Measurements from ENCODE around the gene HSCB. TPM values are rescaled to one million over a fixed set of nuclear protein-coding genes. Genes with fewer than 3 reads are reported as not detected.

HSCB gene
- polyA plus RNA-seq, 1 donor (not counting 4 experiments of a cell fraction or from before 2014, with no cell fraction given), result 12.5 TPM

DNA sequence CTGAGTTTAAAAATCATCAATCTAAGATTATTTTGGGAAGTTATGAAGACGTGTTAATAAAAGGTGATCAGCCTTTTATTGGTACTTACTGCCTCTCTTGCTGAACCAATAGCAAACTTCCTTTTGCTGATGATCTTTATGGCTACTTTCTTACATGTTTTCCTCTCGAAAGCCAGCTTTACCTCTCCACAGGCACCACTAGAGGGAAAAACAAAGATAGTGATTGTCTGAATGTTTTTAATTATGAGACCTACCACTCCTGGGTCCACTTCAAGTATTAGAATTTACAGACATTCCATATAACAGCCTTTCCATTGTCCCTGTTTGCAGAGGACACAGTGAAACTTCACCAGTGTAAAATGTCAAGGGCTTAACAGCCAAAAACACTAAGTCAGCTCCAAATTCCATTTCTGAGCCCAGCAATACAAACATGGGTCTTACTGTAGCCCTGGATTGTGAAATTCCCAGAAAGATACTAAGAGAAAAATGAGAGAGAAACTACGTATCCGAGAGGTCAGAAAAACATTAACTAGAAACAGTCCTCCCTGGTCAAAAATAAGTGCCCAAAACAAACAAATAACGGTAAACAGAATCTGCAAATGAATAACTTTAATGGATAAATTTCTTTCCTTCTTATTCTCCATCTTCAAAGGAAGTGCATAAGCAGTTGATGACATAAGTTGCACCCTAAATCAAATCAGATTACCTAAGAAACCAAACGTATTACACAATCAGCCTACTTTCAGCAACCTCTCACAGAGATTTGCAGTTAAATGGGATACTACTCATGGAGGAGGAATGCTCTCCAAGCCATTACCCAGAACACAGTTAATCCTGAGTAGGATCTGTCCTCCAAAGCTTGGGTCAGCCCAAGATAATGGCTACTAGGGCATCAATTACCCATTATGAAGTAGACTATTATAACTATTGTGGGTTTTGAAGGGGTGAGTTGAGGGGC, 29.7 kb upstream of the HSCB start:
- Histone ChIP-seq H4K20me1 (ENCODE audit: control insufficient read depth, extremely low read depth, insufficient read depth, low read length) (no peaks in the 10 kb centered on the region), H2AFZ (ENCODE audit: control insufficient read depth, low read length) (no peak overlapping the region), H3K9me3 (ENCODE audit: control insufficient read depth, low read depth, low read length) (no peaks in the 10 kb centered on the region), H3K9ac (ENCODE audit: control insufficient read depth, extremely low read depth, insufficient read depth, low read length) (no peak overlapping the region), H3K36me3 (ENCODE audit: control insufficient read depth in 2 of 2, extremely low read depth in 1 of 2, insufficient read depth in 2 of 2, low read length in 2 of 2) (peaks cover 0 to 3% of the 10 kb centered on the region in 2 experiments), H3K27ac (ENCODE audit: control insufficient read depth, insufficient read depth, low read length) (no peak overlapping the region), H3K4me3 (ENCODE audit: control insufficient read depth in 2 of 3, extremely low read depth in 1 of 3, insufficient read depth in 2 of 3, low read depth in 1 of 3, low read length in 3 of 3) (no peak overlapping the region), H3K79me2 (ENCODE audit: control insufficient read depth, insufficient read depth, low read length) (no peaks in the 10 kb centered on the region), H3K4me2 (ENCODE audit: control insufficient read depth, extremely low read depth, insufficient read depth, low read depth, low read length) (peak overlapping the region; percentile 28), H3K27me3 (ENCODE audit: control insufficient read depth, extremely low read depth, insufficient read depth, low read length) (no peaks in the 10 kb centered on the region), H3K9me1 (ENCODE audit: control insufficient read depth, extremely low read depth, insufficient read depth, low read length) (no peaks in the 10 kb centered on the region), H3K4me1 (ENCODE audit: control insufficient read depth, extremely low read depth, insufficient read depth, low read length) (peaks cover 29% of the 10 kb centered on the region)
- FAIRE-seq, result peak; percentile 59
- dilution Hi-C loops (cut with MboI; ENCODE audit: extremely low pct_ligation_motif_present, low sequenced_read_pairs), result no loop called here
- no peak for TF ChIP-seq EZH2 (IDR thresholded peaks at IDR 0.05; ENCODE audit: low read length)
- peak; percentile 52 for DNase-seq (ENCODE audit: low read depth, low spot score)

DNA sequence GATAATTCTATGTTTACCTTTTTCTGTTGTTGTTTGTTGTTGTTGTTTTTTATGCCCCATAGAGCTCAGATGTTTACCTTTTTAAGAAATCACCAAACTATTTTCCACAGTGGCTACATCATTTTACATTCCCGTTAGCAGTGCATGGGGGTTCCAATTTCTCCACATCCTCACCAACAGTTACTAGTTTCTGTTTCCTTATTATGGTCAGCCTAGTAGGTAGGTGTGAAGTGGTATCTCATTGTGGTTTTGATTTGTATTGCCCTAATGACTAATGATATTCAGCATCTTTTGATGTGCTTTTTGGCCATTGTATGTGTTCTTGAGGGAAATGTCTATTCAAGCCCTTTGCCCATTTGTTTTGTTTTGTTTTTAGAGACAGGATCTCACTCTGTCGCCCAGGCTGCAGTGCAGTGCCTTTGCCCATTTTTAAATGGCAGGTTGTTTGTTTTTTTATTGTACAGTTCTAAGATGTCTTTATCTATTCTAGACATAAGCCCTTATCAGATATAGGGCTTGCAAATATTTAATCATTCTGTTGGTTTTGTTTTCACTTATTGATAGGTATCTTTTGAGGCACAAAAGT, 27.7 kb upstream of the HSCB start:
- Histone ChIP-seq H3K9me3 (ENCODE audit: control insufficient read depth, low read depth, low read length) (no peaks in the 10 kb centered on the region), H3K9me1 (ENCODE audit: control insufficient read depth, extremely low read depth, insufficient read depth, low read length) (no peaks in the 10 kb centered on the region), H4K20me1 (ENCODE audit: control insufficient read depth, extremely low read depth, insufficient read depth, low read length) (no peaks in the 10 kb centered on the region), H3K27me3 (ENCODE audit: control insufficient read depth, extremely low read depth, insufficient read depth, low read length) (no peaks in the 10 kb centered on the region), H3K4me3 (ENCODE audit: control insufficient read depth in 2 of 3, extremely low read depth in 1 of 3, insufficient read depth in 2 of 3, low read depth in 1 of 3, low read length in 3 of 3) (no peak overlapping the region), H3K4me1 (ENCODE audit: control insufficient read depth, extremely low read depth, insufficient read depth, low read length) (peaks cover 29% of the 10 kb centered on the region), H3K9ac (ENCODE audit: control insufficient read depth, extremely low read depth, insufficient read depth, low read length) (no peak overlapping the region), H3K79me2 (ENCODE audit: control insufficient read depth, insufficient read depth, low read length) (no peaks in the 10 kb centered on the region), H3K36me3 (ENCODE audit: control insufficient read depth in 2 of 2, extremely low read depth in 1 of 2, insufficient read depth in 2 of 2, low read length in 2 of 2) (no peaks in the 10 kb centered on the region), H2AFZ (ENCODE audit: control insufficient read depth, low read length) (no peak overlapping the region), H3K27ac (ENCODE audit: control insufficient read depth, insufficient read depth, low read length) (no peak overlapping the region), H3K4me2 (ENCODE audit: control insufficient read depth, extremely low read depth, insufficient read depth, low read depth, low read length) (no peak overlapping the region)
- DNase-seq (ENCODE audit: low read depth, low spot score), result no peak
- FAIRE-seq, result no peak
- TF ChIP-seq EZH2 (IDR thresholded peaks at IDR 0.05; ENCODE audit: low read length), result no peak
- TF ChIP-seq, protein P1, sequence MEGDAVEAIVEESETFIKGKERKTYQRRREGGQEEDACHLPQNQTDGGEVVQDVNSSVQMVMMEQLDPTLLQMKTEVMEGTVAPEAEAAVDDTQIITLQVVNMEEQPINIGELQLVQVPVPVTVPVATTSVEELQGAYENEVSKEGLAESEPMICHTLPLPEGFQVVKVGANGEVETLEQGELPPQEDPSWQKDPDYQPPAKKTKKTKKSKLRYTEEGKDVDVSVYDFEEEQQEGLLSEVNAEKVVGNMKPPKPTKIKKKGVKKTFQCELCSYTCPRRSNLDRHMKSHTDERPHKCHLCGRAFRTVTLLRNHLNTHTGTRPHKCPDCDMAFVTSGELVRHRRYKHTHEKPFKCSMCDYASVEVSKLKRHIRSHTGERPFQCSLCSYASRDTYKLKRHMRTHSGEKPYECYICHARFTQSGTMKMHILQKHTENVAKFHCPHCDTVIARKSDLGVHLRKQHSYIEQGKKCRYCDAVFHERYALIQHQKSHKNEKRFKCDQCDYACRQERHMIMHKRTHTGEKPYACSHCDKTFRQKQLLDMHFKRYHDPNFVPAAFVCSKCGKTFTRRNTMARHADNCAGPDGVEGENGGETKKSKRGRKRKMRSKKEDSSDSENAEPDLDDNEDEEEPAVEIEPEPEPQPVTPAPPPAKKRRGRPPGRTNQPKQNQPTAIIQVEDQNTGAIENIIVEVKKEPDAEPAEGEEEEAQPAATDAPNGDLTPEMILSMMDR (optimal IDR thresholded peaks at IDR 0.05 in 1 of 3, IDR thresholded peaks at IDR 0.05 in 1 of 3, conservative IDR thresholded peaks at IDR 0.05 in 1 of 3; ENCODE audit: extremely low read depth in 1 of 3, insufficient read depth in 2 of 3, low read length in 3 of 3), result no peak
- dilution Hi-C loops (cut with MboI; ENCODE audit: extremely low pct_ligation_motif_present, low sequenced_read_pairs), result no loop called here
